Kidney (tissue), 14 donors: ENCODE results near the gene NAXE. TPM values are rescaled to one million over a fixed set of nuclear protein-coding genes. Genes with fewer than 3 reads are reported as not detected.
A peak's percentile ranks its signal among the peaks of the same experiment; 100 is the strongest.
"Not testable (repeated sequence)": the region's sequence is repeated elsewhere in the genome, so short reads cannot be mapped to it uniquely, and the experiment has no call there.

ENCODE experiments used
- DNase-seq, 5 donors: peaks; one replicate each; pipeline ENCODE4 v3.0.0-alpha.2; 2013 to 2020
- FAIRE-seq: peaks from 2 replicates; lab custom pipeline; 2012; peaks lifted over from hg19 to GRCh38; lab: Jason Lieb, UNC
- H3K27ac ChIP-seq, 2 donors: one replicate each; pipeline ENCODE4 v1.7.0; 2013; ENCODE audit warnings: low read depth in 2 of 2, low read length in 2 of 2, inconsistent platforms in 1 of 2
- H3K27me3 ChIP-seq: one replicate; pipeline ENCODE4 v1.7.1; 2013; ENCODE audit warnings: low read length, inconsistent platforms; ENCODE audit not compliant: control insufficient read depth, insufficient read depth
- H3K36me3 ChIP-seq, 3 donors: one replicate each; pipeline versions ENCODE4 v1.7.0 to v1.7.1; 2013; ENCODE audit warnings: low read length in 3 of 3, control low read depth in 1 of 3, inconsistent platforms in 1 of 3; ENCODE audit not compliant: insufficient read depth in 3 of 3, control insufficient read depth in 2 of 3
- H3K4me1 ChIP-seq, 3 donors: one replicate each; pipeline versions ENCODE4 v1.7.0 to v1.7.1; 2013; ENCODE audit warnings: low read length in 3 of 3, inconsistent platforms in 1 of 3, low read depth in 1 of 3; ENCODE audit not compliant: control insufficient read depth in 2 of 3, insufficient read depth in 2 of 3
- H3K4me3 ChIP-seq, 3 donors: one replicate each; pipeline versions ENCODE4 v1.7.0 to v1.8.1; 2013; ENCODE audit warnings: low read length in 3 of 3, control low read depth in 1 of 3, inconsistent platforms in 1 of 3
- H3K9ac ChIP-seq, 3 donors: one replicate each; pipeline versions ENCODE4 v1.7.0 to v1.7.1; 2013; ENCODE audit warnings: low read length in 3 of 3, control low read depth in 1 of 3, inconsistent platforms in 1 of 3
- H3K9me3 ChIP-seq, 3 donors: one replicate each; pipeline versions ENCODE4 v1.7.0 to v1.7.1; 2013; ENCODE audit warnings: low read length in 3 of 3, control low read depth in 1 of 3, inconsistent platforms in 1 of 3; ENCODE audit not compliant: control insufficient read depth in 2 of 3, insufficient read depth in 1 of 3
- CTCF ChIP-seq: IDR thresholded peaks from 3 replicates; pipeline ENCODE4 v1.5.1; 2012; ENCODE audit warnings: mild to moderate bottlenecking, moderate library complexity, borderline replicate concordance; ENCODE audit not compliant: insufficient read depth; ENCODE audit errors: extremely low read depth
- intact Hi-C: fragments of 100-400 bp; cut with DNase I; formaldehyde crosslinking; loops from one replicate; pipeline ENCODE4 v1.11.1; 2022
- polyA plus RNA-seq: library from polyadenylated mRNA; stranded (reverse); fragments of 350-450 nt; fragmentation: Illumina TruSeq; extraction: RNeasy Lipid Tissue Mini Kit (QIAGEN cat#74804); gene quantifications from one replicate; pipeline ENCODE4 v1.2.3, GENCODE V29; 2014; ENCODE audit warnings: low read depth, low replicate concordance; ENCODE audit not compliant: insufficient read depth
- total RNA-seq: library from RNA; stranded (reverse); fragmentation: NEBNext Ultra II Directional; extraction: Animal tissue kit (Norgen Biotek cat#: 25700); gene quantifications from one replicate; pipeline ENCODE4 v1.2.1, GENCODE V29; 2021
- donor health status: control.
- donor health status: control.
- donor health status: control.
- donor health status: control.
- donor health status: control.
- donor health status: DM: yes; HTN: yes; CAD: no.
- donor health status: Normal renal cell carcinoma (clear cell type).

NAXE gene
- total and polyA plus RNA-seq, 2 donors from 2014 or later, result 78.0 to 221 TPM

- intact Hi-C loops, result no loop called here
These were observed 6.8 kb upstream of the NAXE start for GRCh38 chr1:156584813-156585212.

GRCh38 chr1:156586323-156586722 lies 5.3 kb upstream of the NAXE start:
- no peak for TF ChIP-seq CTCF
- FAIRE-seq, result no peak

More at GRCh38 chr1:156584813-156585212, 6.8 kb upstream of the NAXE start:
- H3K9ac ChIP-seq, result no peak overlapping the region
- no peaks in the 10 kb centered on the region for H3K27me3 ChIP-seq
- H3K9me3 ChIP-seq, result no peaks in the 10 kb centered on the region
- H3K4me1 ChIP-seq, result no peaks in the 10 kb centered on the region
- peak in 1 of 5 donors; percentile 19 for DNase-seq
- no peak overlapping the region for H3K4me3 ChIP-seq
- no peak for FAIRE-seq
- H3K36me3 ChIP-seq, result no peaks in the 10 kb centered on the region
- no peak overlapping the region for H3K27ac ChIP-seq
- no peak for TF ChIP-seq CTCF

GRCh38 chr1:156586892-156587477 lies 4.6 kb upstream of the NAXE start:
- H3K4me1 ChIP-seq, result peaks cover 0 to 5% (median 4%) of the 10 kb centered on the region in 3 donors
- H3K9ac ChIP-seq, result no peak overlapping the region
- no peaks in the 10 kb centered on the region for H3K9me3 ChIP-seq
- H3K27ac ChIP-seq, result no peak overlapping the region
- intact Hi-C loops, result no loop called here
- no peak for DNase-seq
- TF ChIP-seq CTCF, result no peak
- no peaks in the 10 kb centered on the region for H3K27me3 ChIP-seq
- no peaks in the 10 kb centered on the region for H3K36me3 ChIP-seq
- no peak for FAIRE-seq
- no peak overlapping the region for H3K4me3 ChIP-seq

More at GRCh38 chr1:156586323-156586722, 5.3 kb upstream of the NAXE start:
- H3K27ac ChIP-seq, result no peak overlapping the region
- intact Hi-C loops, result no loop called here
- H3K4me1 ChIP-seq, result peaks cover 0 to 5% (median 4%) of the 10 kb centered on the region in 3 donors
- no peak for DNase-seq
- H3K9me3 ChIP-seq, result no peaks in the 10 kb centered on the region
- H3K27me3 ChIP-seq, result no peaks in the 10 kb centered on the region
- no peak overlapping the region for H3K4me3 ChIP-seq
- no peaks in the 10 kb centered on the region for H3K36me3 ChIP-seq
- no peak overlapping the region for H3K9ac ChIP-seq

- peaks cover 0 to 11% (median 5%) of the 10 kb centered on the region in 3 donors for H3K4me1 ChIP-seq
- H3K4me3 ChIP-seq, FAIRE-seq, intact Hi-C loops, H3K36me3 ChIP-seq, H3K9me3 ChIP-seq, H3K27me3 ChIP-seq, DNase-seq, H3K27ac ChIP-seq, H3K9ac ChIP-seq: not testable (repeated sequence)
These were observed 3.6 kb upstream of the NAXE start for GRCh38 chr1:156587927-156588326.
